Inferior parietal cortex (tissue), 1 donor: ENCODE results near the gene SLC25A13.
A peak's percentile ranks its signal among the peaks of the same experiment; 100 is the strongest.
"Not testable (repeated sequence)": the region's sequence is repeated elsewhere in the genome, so short reads cannot be mapped to it uniquely, and the experiment has no call there.

Experiments used
- DNase-seq: peaks from one replicate; pipeline ENCODE4 v3.0.0-alpha.2; 2016; ENCODE audit errors: extremely low spot score

The SLC25A13 gene

GRCh38 chr7:96326752-96327151 lies 4.9 kb upstream of the SLC25A13 start:
- not testable (repeated sequence) for DNase-seq

DNA sequence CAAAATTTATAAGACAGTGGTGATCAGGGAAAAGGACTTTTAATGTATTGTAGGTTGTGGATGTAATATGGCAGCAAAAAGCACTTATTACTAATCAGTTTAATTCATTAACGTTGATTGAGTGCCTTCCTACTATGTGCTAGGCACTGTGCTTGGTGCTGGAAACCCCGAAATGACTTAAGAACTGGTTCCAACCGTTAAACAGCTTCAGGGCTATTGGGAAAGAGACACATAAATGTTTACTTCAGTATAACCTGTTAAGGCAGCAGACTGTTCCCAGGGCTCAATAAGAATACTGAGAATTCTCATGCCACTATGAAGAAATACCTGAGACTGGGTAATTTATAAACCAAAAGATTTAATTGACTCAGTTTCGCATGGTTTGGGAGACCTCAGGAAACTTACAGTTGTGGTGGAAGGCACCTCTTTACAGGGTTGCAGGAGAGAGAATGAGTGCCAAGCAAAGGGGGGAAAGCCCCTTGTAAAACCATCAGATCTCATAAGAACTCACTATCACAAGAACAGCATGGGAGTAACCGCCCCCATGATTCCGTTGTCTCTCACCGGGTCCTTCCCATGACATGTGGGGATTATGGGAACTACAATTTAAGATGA lies 1.1 kb upstream of the SLC25A13 start:
- DNase-seq = no peak

DNA sequence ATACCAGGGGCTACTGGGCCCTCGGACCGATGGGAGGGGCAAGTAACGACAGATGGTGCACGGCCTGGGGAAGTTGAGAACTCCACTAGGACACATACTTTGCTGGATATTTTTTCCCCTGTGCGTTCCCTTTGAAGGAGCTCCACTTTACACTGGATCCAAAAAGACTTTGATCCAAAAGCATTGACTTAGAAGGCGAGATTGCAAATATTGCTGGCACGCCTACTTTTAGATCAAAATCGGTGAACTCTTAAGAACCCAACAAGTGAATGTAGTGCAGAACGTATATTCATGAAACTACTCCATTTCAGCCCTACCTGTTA lies 436 bp upstream of the SLC25A13 start:
- DNase-seq = no peak

GRCh38 chr7:96321031-96321657 lies 754 bp downstream of the SLC25A13 start:
- DNase-seq = peak; percentile 85

DNA sequence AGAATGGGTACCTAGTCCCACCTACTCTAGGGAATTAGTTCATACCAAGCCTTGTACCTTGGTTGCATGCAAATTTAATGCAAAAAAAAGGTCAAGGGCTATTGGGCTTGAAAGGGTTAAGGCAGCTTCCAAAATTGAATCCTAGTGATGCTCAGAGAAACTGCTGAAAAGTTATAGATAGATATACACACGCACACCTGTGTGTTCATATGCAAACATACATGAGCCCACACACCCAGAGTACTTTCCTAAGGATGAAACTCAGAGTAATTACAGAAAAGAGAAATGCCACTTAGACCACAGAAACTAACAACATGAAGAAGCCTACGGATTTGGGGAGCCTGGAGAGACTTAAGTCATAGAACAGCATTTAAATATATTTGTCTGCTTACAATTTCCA lies 1.5 kb downstream of the SLC25A13 start:
- DNase-seq = no peak

DNA sequence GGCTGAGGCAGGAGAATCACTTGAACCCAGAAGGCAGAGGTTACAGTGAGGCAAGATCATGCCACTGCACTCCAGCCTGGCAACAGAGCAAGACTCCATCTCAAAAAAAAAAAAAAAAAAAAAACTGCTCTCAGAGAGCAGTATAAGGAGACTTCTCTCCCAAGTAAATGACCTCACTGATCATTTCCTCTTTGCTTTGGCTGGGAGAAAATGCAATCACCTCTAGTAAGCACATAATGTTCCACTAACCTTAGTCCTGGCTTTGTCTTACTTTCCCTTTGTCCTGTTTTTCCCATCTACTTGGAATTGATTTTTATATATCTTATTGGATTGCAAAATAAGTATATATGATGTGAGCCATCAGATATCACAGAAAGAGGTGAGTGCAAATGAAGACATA lies 2.5 kb downstream of the SLC25A13 start:
- no peak for DNase-seq

GRCh38 chr7:96316949-96317348 lies 4.9 kb downstream of the SLC25A13 start:
- no peak for DNase-seq

DNA sequence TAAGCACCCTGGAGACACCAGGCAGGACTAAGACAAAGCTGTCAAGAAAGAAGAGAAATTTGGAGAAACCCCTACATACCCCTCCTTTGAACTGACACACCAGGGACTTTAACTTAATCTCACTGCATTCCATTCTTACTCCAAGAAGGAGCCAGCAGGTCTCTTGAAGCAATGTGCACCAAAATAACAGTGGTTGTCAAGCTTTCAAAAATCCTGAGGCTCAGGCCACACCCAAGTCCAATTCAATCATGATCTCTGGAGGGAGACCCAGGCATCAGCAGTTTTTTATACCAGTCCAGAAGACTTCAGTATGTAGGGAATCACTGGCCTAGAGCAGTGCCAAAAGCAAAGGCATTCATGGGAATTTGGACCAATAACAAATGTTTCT lies 6.8 kb downstream of the SLC25A13 start:
- no peak for DNase-seq

- DNase-seq = no peak
These were observed 7.3 kb downstream of the SLC25A13 start for GRCh38 chr7:96314402-96315124.

GRCh38 chr7:96313940-96314339 lies 8.0 kb downstream of the SLC25A13 start:
- no peak for DNase-seq

- no peak for DNase-seq
These were observed 9.4 kb downstream of the SLC25A13 start for GRCh38 chr7:96312502-96312901.

GRCh38 chr7:96311967-96312366 lies 9.9 kb downstream of the SLC25A13 start:
- DNase-seq = no peak

- DNase-seq = no peak
These were observed 11.8 kb downstream of the SLC25A13 start for GRCh38 chr7:96310110-96310509.

DNA sequence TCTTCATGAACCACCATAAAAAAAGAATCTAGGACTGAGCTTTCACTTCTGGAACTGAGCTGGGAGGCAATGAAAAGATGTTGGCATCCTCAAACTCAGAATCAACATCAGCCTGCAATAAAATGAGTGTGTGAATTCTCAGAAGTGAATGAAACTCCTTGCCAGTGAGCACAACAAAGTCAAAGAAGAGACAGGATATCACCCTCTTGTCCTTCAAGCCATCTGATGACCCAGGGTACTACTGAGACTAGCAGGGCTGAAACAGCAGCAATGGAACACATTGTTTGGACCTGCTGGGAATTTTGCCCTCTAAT lies 13.0 kb downstream of the SLC25A13 start:
- DNase-seq = no peak

DNA sequence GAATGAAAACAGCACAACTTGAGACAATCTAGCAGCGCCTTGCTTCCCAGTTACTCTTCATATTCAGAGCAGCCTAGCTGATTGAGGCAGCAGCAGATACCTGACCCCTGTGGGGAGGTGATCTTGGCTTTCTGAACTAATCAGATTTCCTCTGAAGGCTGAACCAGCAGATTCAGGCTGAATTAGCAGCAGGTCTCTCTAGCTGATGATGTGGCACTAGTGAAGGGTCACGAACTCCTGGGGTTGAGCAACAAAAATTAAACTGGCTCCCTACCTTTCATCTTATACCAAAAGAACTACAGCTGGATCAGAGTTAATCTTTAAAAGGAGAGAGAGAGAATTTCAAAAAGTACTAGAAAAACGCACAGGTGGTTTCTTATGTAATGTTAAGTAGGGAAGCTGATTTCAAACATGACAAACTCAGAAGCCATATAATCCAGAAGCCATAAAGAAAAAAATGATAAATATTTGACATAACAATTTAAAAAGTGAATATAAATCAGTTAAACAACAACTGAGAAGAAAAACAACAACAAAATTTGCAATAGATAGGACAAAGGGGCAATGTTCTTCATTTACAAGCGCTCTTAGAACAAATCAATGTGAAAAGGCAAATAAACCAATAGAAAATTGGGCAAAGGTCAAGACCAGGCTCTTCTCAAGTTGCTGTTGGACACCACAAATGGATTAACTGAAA lies 13.5 kb downstream of the SLC25A13 start:
- no peak for DNase-seq

GRCh38 chr7:96306385-96307125 lies 15.3 kb downstream of the SLC25A13 start:
- no peak for DNase-seq

GRCh38 chr7:96305915-96306314 lies 16.0 kb downstream of the SLC25A13 start:
- no peak for DNase-seq

DNA sequence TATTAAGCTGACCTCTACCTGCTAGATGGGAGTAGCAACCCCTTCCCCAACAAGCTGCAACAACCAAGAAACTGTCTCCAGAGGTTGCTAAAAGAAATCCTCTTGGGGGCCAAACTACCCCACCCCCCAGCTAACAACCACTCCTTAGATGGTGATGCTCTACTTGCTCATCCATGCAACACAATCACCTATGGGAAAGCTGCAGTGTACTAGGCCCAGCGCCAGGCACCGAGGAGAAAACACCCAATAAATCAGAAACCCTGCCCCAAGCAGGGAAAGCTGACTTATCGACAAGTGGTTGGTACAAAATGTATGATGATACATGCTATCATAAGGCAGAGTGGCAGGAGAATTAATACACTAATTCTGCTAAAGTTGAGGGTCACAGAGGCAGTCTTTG lies 17.3 kb downstream of the SLC25A13 start:
- no peak for DNase-seq

GRCh38 chr7:96303686-96304443 lies 18.0 kb downstream of the SLC25A13 start:
- DNase-seq = no peak

DNA sequence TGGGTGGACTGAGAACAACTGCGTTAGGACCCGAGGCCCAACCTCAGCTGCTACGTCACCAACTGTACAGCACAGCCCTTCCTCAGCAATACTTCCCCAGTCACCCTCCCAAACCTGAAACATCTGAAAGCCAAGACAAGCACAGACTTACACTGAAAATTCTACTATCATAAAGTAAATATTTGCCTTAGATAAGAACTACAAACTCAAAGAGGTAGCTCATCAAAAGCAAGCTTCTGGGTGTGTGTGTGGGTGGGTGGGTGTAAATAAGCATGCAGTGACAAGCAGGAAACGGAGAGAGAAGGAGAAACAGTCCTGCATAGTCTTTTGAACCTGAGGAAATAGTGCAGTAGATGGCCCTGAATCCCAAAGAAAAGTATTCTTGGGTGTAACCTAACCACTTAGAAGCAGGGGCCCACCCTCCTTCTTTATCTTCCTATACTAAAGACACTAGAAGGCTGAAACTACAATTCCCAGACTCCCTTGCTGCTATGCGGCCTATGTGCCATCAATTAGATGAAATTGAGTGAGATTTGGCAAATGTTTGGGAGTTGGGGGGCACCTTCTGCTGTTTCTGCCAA lies 18.7 kb downstream of the SLC25A13 start:
- DNase-seq = no peak

DNA sequence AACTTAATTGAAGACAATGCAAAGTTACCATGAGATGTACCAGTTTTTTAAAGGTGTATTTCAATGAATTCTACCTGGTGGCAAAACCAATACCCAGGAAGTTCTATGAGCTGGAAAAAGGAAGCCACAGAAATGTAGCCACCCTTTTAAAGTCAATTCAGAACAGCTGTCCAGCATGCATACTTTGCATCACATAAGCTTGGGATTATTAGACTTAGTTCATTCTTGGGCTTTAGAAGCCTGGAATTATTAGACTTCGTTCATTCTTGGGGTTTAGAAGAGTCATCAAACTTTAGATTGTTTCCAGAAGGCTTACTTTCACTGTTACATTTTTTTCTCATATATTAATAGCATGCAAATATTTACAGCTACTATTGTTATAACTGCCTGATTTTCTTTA lies 20.9 kb downstream of the SLC25A13 start:
- DNase-seq = no peak
